Chondrocyte (in vitro differentiated cells): ENCODE results near the gene HOXA6. TPM values are rescaled to one million over a fixed set of nuclear protein-coding genes. Genes with fewer than 3 reads are reported as not detected.

Source experiments
- DNase-seq: peaks from one replicate; pipeline ENCODE4 v3.0.0; 2021; ENCODE audit warnings: mixed read lengths, low spot score
- H3K27ac Mint-ChIP-seq: one replicate; pipeline ENCODE4 v1.8.0; 2021; ENCODE audit warnings: mild to moderate bottlenecking, moderate library complexity, mixed read lengths; ENCODE audit not compliant: unreplicated experiment
- H3K27me3 Mint-ChIP-seq: 2 replicates; pipeline ENCODE4 v1.8.0; 2021; ENCODE audit warnings: low read depth, mixed read lengths
- H3K36me3 Mint-ChIP-seq: 2 replicates; pipeline ENCODE4 v1.8.0; 2021; ENCODE audit warnings: low read depth, mixed read lengths
- H3K4me1 Mint-ChIP-seq: 2 replicates; pipeline ENCODE4 v1.8.0; 2021; ENCODE audit warnings: low read depth, mild to moderate bottlenecking, mixed read lengths
- H3K4me3 Mint-ChIP-seq: one replicate; pipeline ENCODE4 v1.8.0; 2021; ENCODE audit warnings: mild to moderate bottlenecking, moderate library complexity, mixed read lengths; ENCODE audit not compliant: unreplicated experiment
- H3K9me3 Mint-ChIP-seq: 2 replicates; pipeline ENCODE4 v1.8.0; 2021; ENCODE audit warnings: low read depth, mixed read lengths
- CTCF ChIP-seq: fragments of 200-600 bp; sonication (generic); IDR thresholded peaks from 2 replicates; pipeline ENCODE4 v1.5.0; 2021; ENCODE audit warnings: antibody characterized with exemption, mild to moderate bottlenecking, moderate library complexity
- total RNA-seq: library from RNA; stranded (reverse); gene quantifications from 3 replicates; pipeline ENCODE4 v1.2.1, GENCODE V29; 2021

The HOXA6 gene
- total RNA-seq, 1 donor from 2014 or later, result not detected

DNA sequence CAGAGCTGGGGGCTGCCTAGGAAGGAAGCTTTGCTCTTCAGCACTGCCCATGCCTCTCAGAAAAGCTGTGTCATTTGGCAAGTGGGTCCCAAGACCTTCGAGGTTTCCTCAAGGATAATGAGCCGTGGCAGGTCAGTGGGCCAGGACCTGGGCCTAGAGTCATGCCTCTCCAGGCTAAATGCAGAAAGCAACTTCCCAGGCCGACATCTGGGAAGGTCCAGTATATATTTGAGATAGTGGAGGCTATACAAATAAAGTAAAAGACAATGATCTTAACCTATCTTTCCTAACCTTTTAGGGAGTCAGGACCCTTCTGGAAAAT lies 28.9 kb upstream of the HOXA6 start:
- TF ChIP-seq CTCF, result no peak
- no peak for DNase-seq
- H3K4me1 Mint-ChIP-seq, result peaks cover 15% of the 10 kb centered on the region
- no peak overlapping the region for H3K27ac Mint-ChIP-seq
- H3K36me3 Mint-ChIP-seq, result peaks cover 13% of the 10 kb centered on the region
- no peaks in the 10 kb centered on the region for H3K9me3 Mint-ChIP-seq
- H3K27me3 Mint-ChIP-seq, result peaks cover 76% of the 10 kb centered on the region
- no peak overlapping the region for H3K4me3 Mint-ChIP-seq

GRCh38 chr7:27175626-27176523 lies 28.3 kb upstream of the HOXA6 start:
- Mint-ChIP-seq H3K36me3 (peaks cover 13% of the 10 kb centered on the region), H3K27me3 (peaks cover 77% of the 10 kb centered on the region), H3K4me1 (peaks cover 15% of the 10 kb centered on the region), H3K9me3 (no peaks in the 10 kb centered on the region), H3K27ac (no peak overlapping the region), H3K4me3 (no peak overlapping the region)
- no peak for TF ChIP-seq CTCF
- DNase-seq, result peak; percentile 56

GRCh38 chr7:27174874-27175625 lies 27.5 kb upstream of the HOXA6 start:
- peak; percentile 34 for DNase-seq
- Mint-ChIP-seq H3K36me3 (peaks cover 13% of the 10 kb centered on the region), H3K4me3 (no peak overlapping the region), H3K27ac (no peak overlapping the region), H3K4me1 (peaks cover 13% of the 10 kb centered on the region), H3K27me3 (peaks cover 80% of the 10 kb centered on the region), H3K9me3 (no peaks in the 10 kb centered on the region)
- no peak for TF ChIP-seq CTCF

- H3K4me1 Mint-ChIP-seq, result peaks cover 9% of the 10 kb centered on the region
- peak; percentile 57 for DNase-seq
- H3K27ac Mint-ChIP-seq, result no peak within 1 kb of the TSS
- peak within 1 kb of the TSS; percentile 35 for H3K4me3 Mint-ChIP-seq
- H3K27me3 Mint-ChIP-seq, result peaks cover 75% of the 10 kb centered on the region
- TF ChIP-seq CTCF, result no peak
- no peaks in the 10 kb centered on the region for H3K9me3 Mint-ChIP-seq
- H3K36me3 Mint-ChIP-seq, result peaks cover 8% of the 10 kb centered on the region
Measured at GRCh38 chr7:27173956-27174873, 26.6 kb upstream of the HOXA6 start, which contains the start of gene HOXA10. Gene HOXA10, minus strand, starts transcription at chr7:27174320. Its CDS starts 14 bp downstream, at chr7:27174306.
